Inflammatory macrophage treated with lipopolysaccharide for 1 hour (primary cell): ENCODE data around the gene EIF4E2.
A peak's percentile ranks its signal among the peaks of the same experiment; 100 is the strongest.

ENCODE experiments used
- DNase-seq, 2 donors: peaks; one replicate each; pipeline ENCODE4 v3.0.0-alpha.2; 2020 to 2022

Gene EIF4E2, protein sequence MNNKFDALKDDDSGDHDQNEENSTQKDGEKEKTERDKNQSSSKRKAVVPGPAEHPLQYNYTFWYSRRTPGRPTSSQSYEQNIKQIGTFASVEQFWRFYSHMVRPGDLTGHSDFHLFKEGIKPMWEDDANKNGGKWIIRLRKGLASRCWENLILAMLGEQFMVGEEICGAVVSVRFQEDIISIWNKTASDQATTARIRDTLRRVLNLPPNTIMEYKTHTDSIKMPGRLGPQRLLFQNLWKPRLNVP

GRCh38 chr2:232550354-232551249 lies at the start of gene EIF4E2, which contains the start of gene TIGD1:
Gene EIF4E2 (plus strand): TSS chr2:232550689. CDS start chr2:232550725, 36 bp downstream.
Gene TIGD1 (minus strand): TSS chr2:232550557. CDS start chr2:232549882, 675 bp downstream.
- peak; percentile 91 to 92 for DNase-seq

DNA sequence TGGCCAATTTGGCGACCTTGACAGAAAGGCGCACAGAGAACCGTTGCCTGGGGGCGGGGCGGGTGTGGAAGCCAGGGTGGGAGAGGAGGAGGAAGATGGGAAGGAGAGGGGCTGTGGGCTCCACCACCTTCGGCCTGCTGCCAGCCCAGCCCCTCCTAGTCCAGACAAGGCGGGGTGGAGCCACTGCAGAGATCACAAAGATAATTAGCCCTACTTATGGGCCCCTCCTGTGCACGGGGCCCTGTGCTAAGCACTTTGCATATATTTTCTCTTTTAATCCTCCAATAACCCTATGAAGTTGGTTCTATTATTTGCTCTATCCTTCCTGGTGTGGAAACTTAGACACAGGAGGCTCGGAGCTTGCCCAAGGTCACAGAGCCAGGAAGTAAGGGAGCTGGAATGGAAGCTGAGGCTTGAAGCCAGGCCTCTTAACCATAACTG lies 49.1 kb upstream of the EIF4E2 start:
- no peak for DNase-seq

- DNase-seq, result no peak
Observed at GRCh38 chr2:232501794-232502390, 48.6 kb upstream of the EIF4E2 start.

DNA sequence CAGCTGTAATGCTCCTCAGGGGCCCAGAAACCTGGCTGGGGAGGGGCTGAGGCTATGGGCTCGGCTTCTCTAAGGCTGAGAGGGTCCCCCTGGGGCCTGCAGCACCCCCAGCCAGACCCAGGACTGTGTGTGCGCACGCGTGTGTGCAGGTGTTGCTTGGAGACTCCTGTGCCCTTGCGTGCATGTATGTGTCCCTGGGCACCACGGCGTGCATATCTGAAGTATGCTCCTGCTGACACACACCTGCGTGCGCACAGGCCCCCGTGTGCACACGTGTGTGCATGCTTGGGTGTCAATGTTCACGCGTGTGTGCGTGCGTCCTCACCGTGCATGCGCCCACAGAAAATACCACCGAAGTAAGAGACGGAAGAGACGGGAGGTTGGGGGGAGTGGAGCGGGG lies 48.0 kb upstream of the EIF4E2 start:
- DNase-seq, result no peak

- DNase-seq, result peak; percentile 2 to 39
Observed at GRCh38 chr2:232502911-232503808, 47.3 kb upstream of the EIF4E2 start.

DNA sequence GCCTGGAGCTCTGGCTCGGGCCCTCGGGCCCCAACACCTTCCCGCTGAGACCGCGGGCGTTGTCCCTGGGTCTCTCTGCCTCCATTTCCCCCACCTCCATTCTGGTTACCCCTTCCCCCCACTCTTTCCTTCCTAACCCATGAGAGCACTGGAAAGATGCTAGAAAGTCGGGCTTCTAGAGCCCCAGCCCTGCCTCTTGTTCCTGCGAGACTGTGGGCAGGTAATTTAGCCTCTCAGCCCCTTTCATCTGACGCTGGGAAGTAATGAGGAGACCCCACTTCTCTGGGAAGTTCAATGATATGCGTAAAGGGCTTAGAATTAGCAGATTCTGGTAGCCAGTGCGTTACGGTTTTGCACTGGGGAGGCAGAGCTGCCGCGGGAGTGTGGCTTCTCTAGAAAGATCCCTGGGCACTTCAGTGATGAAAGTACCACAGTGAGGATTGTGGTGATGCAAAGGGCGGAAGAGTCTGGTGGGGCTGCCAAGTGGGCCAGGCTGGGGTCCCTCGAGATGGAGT lies 46.6 kb upstream of the EIF4E2 start:
- no peak for DNase-seq

GRCh38 chr2:232504438-232504837 lies 46.1 kb upstream of the EIF4E2 start:
- DNase-seq, result no peak

- DNase-seq, result no peak
Observed at GRCh38 chr2:232505856-232506255, 44.6 kb upstream of the EIF4E2 start.

DNA sequence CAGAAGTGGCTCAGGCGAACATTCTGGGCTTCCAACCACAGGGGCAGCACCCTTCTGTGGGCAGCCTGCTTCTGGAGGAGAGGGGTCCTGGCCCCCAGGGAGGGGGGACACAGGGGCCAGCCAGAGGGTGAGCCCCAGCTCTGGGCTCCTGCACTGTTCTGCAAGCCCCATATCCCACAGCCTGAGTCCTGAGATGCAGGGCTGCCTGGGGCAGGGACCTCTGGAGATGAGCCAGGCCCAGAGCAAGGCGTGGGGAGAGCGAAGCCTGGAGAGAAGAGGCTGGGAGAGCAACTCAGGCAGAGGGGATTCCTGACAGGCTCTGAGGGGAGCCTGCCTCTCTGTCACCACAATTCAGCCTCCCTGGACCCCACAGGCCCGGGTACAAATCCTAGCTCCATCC lies 43.8 kb upstream of the EIF4E2 start:
- no peak for DNase-seq

- no peak for DNase-seq
Observed at GRCh38 chr2:232508251-232508650, 42.2 kb upstream of the EIF4E2 start.

DNA sequence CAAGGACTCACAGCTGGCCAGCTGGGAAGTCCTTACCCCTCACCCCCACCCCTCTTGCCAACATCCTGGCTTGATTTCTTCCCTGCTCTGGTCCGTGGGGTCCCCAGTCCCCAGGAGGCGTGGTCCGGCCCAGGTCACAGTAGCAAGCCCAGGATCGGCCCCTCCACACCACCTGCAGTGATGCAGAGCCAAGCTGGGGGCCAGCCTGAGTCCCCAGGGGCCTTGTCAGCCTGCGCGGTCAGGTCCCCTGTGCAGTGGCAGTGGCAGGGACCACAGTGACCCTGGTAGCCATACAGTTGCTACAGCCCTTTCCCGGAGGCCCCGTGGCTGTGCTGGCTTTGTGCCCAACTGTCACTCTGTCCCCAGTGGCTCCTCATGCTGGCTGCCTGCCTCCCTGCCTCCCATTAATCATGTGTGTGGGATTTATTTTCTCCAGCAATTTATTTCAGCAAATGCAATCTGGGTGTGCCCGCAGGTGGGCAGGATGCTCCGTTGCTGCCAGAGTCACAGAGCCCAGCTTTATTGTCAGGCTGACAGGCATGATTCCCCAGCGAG lies 39.1 kb upstream of the EIF4E2 start:
- DNase-seq, result no peak

DNA sequence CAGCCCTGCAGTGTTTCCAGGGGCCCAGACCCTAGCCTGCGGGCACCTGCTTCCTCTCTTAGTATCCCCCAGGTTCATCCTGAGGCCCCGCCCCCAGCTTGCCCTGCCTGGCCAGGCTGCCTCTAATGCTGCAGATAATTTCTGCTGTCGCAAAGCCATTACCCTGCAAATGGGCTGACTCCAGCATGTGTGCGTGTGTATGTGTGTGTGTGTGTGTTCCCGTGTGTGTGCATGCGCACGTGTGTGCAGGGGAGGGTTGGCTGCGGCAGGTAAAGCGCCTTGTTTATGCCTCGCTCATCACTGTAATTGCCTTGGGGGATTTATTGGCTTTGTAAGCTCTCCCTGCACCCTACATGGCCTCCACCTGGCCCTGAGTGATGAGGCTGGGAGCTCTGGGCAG lies 37.9 kb upstream of the EIF4E2 start:
- DNase-seq, result no peak

- DNase-seq, result no peak
Observed at GRCh38 chr2:232513353-232513752, 37.1 kb upstream of the EIF4E2 start.

DNA sequence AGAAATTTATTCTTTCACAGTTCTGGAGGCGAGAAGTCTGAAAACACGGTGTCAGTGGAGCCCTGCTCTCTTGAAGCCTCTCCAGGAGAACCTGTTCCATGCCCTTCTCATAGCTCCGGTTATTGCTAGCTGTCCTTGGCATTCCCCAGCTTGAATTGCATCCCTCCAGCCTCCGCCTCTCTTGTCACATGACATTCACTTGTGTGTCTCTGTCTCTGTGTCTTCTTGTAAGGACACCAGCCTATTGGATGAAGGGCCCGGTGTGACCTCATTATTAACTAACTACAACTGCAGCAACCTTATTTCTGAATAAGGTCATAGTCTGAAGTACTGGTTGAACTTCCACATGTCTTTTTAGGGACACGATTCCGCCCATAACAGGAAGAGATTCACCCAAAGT lies 34.9 kb upstream of the EIF4E2 start:
- DNase-seq, result peak in 1 of 2 donors; percentile 45

DNA sequence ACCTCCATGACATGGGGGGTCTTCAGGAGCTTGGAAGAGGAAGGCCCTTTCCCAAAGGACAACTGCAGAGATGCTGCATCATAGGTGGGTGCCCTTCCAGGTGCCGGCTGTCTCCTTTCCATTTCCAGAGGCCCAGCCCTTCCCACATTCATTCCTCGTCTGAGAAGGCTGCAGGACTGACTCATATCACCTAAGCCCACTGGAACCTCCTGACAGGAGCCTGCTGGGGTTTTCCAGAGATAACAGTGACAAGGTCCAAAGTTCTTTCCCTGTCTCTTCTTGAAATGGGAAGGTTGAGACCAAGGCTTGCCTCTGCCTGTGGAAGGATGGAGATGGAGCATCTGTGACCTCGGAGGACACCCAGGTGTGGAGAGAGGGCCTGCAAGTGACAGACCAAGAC lies 33.9 kb upstream of the EIF4E2 start:
- no peak for DNase-seq

DNA sequence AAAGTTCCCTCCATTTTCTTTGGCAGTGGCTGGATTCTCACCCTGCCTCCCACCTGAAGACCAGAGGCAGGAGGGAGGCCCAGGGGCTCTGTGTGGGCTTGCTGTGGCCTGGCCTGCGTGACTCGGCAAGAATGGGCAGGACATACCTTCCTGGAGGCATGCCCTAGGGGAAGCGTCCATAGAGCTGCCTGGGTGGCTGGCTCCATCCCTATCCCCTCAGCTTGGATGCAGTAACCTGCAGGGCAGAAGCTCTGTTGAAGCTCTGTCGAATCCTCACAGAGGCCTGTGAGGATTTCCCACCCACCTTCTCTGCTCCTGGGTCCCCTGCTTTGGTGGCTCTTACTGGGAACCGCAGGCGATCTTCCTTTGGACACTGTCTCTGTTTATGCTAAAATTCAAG lies 31.6 kb upstream of the EIF4E2 start:
- no peak for DNase-seq

GRCh38 chr2:232519581-232520438 lies 30.7 kb upstream of the EIF4E2 start, which contains the start of gene PRSS56:
Gene PRSS56 (plus strand): TSS chr2:232520388. CDS start chr2:232520599, 211 bp downstream.
- no peak for DNase-seq

- no peak for DNase-seq
Observed at GRCh38 chr2:232520489-232520888, 30.0 kb upstream of the EIF4E2 start.

DNA sequence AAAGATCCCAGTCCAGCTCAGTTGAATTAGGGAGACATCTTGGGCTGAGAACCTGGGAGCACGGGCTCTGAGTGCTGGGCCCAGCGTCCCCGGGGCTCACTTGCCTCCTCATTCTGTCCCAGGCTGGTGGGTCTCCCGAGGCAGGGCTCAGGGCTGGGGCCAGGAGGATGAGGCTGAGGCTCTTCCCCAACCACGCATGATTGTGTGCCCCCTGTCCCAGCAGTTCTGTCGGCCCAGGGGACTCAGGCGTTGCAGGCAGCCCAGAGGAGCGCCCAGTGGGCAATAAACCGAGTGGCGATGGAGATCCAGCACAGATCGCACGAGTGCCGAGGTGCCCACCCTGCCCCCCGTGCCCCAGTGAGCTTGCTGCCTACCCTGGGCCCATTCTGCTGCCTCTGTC lies 29.4 kb upstream of the EIF4E2 start:
- no peak for DNase-seq

DNA sequence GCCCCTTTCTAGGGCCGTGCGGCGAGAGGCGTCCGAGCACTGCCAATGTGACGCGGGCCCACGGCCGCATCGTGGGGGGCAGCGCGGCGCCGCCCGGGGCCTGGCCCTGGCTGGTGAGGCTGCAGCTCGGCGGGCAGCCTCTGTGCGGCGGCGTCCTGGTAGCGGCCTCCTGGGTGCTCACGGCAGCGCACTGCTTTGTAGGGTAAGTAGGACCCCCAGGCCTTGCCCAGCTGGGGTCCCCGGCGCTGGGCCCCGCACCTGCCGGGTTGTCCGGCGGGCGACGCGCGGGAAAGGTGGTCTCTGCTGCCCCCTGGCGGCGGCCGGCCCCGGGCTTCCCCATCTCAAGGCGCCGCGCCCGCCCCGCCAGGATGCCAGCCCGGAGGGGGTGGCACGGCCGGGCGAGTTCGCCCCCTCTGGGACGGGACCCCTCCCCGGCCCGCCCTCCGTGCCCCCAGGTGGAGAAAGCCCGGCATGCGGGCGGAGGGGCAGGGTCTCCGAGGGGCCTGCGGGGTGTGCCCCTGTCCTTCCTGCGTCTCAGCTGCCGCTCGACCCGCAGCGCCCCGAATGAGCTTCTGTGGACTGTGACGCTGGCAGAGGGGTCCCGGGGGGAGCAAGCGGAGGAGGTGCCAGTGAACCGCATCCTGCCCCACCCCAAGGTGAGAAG lies 28.4 kb upstream of the EIF4E2 start:
- peak in 1 of 2 donors; percentile 64 for DNase-seq
